NOMO-1 treated with DMSO at 0.1 percent for 48 hours (cell line): ENCODE data around the gene ASRGL1.

ENCODE experiments used
- DNase-seq: peaks from one replicate; lab custom pipeline; 2025; ENCODE audit not compliant: unreplicated experiment; lab: John Stamatoyannopoulos, UW

Gene ASRGL1

DNA sequence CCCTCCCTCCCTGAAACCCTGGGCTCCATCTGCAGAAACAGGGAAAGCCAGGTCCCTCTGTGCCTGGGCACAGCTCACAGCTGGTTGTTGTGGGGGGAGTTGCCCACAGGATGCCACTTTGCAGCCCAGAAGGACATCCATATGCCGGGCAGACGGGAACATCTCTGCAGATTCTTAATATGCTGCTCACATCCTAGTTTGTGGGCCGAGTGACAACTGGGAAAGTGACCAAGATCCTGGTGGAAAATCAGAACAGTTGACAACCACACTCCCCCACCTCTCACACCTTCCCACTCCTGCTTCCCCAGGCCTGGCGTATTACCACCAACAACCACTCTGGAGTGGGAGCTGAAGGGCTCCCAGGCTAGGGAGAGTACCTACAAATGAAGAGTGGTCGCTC, 74.3 kb downstream of the ASRGL1 start:
- DNase-seq = no peak

DNA sequence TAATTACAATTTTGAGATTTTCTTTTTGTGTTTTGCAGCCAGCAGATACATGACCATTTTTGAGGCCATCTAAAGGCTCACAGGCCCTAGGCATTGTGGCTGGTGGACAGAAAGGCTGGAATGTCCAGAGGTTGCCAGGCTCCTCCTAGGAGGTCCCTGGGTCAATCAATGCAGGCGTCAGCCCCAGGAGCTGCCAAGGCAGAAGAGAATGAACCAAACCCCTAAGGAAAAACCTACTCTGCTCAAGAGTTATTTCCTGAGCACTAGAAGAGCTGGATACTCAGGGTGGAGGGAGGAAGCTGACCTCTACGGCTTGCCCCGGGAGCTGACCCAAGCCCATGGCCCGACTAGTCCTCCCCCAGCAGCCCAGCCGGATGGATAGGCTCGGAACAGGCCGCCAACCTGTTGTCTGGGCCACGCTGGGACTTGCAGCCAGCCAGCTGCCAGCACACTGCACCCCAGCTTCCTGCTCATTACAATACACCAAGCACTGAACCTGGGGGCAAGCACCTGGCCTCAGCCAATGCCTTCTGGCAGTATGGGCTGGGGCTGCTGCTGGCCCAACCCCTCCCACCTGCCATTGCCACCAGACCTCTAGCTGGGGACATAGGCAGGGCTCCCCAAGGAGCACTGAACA, 75.9 kb downstream of the ASRGL1 start:
- no peak for DNase-seq

DNA sequence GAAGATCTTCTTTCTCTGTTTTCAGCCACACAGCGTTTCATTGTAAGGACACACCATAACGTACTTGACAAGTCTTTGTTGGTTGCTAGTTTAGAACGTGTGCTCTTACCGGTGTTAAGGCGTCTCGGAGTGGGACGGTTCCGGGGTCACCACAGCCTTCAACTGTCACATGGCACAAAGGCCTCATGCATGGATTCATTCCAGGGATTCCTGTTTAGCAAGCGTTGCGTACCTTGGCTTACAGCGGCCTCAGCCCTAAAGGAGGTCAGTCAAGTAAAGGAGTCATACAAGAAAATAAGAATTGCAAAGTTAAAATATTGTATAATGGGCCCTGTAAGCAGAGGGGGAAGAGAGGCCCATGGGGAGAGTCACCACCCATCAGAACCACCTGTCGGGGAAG, 79.3 kb downstream of the ASRGL1 start:
- DNase-seq = no peak

DNA sequence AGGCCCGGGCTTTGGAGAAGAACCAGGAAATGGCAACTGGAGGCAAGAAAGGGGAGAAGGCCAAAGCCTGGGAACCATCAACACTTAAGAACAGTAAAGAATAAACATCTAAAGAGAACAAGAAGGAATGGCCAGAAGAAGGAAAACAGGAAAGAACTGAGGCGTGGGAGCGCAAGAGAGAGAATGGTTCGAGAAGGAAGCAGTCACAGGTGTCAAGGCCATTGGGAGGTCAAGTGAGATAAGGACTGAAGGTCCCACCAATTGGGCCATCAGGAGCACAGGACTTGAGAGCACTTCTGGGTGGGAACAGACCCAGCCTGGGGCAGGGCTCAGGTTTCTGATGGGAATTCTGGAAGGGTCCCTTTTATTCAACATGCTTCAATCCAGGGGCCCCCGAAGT, 80.9 kb downstream of the ASRGL1 start:
- no peak for DNase-seq

DNA sequence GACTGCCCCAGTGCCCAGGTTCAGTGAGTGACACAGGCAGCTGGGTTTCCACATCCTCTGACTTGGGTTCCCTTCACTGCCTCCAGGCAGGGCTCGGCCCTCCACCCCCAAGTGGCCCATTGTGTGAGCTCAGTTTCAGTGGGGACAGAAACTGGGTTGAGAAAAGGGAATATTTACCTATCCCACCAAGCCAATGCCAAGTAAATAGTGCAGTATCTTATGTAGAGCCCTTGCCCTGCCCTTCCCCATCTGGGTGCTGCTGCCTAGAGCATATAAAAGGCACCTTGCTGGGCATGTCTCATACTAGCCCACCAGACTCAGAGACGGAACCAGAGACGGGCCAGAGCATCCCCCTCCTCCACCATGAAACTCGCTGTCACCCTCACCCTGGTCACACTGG, 81.5 kb downstream of the ASRGL1 start, which contains the start of gene SCGB1A1:
SCGB1A1 (plus strand) TSS at position 301 of the 400 bp plus-strand sequence; CDS start at position 364, 63 bp downstream.
- no peak for DNase-seq

DNA sequence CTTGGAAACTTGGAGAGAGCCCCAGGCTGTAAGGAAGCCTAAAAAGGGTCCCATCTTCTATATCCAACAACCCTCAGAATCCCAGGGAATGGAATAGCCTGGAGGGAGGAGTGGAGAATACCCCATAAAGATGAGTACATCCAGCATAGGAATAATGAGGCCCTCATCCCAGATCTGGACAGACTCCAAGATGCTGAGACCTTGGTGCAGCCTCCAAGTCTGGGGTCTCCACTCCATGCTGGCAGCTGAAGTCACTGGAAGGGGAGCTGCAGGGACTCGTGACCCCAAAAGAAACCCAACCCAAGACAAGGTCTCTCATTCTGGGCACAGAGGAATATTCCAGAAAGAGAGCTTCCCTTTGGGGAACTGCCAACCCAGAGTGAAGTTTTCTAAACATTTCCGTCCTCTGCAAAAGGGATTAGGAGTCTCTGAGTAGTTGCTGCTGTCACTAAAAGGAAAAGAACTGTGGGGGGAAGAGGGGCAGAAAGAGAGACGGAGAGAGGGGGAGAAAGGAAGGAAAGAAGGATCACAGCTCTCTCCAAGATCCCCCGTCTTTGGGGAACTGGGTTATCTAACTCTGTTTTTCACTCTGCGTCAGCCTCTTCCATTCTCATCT, 82.2 kb downstream of the ASRGL1 start:
- no peak for DNase-seq

DNA sequence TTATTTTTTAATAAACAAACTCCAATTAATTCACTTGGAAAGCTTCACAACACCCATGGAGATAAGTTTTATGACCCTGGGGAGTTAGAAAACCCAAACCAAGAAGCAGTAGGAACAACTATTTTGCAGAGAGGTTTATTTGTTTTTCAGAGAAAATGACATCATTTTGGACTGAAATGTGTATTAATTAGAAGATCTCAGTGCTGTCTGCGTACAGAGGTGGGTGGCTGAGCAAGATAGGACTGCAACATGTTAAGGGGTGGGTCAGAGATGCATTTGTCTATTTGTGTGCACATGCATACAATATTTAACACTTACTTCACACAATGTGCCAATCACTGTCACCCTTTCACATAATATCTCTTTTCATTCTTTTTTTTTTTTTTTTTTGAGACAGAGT, 82.7 kb downstream of the ASRGL1 start:
- DNase-seq = no peak

DNA sequence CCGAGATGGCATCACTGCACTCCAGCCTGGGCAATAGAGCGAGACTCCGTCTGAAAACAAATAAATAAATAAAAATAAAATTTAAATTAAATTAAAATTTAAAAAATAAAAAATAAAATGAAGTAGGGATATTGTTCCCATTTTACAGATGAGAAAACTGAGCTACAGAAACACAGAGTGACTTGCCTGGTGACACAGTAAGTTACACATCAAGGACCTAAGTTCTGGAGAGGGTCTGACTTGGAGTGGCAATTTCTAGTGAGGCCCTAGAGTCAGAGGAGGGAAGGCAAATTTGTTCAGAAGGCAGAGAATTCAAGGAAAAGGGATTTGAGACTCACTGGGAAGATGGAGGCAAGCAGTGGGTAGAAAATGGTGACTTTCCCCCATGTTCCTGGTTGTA, 83.6 kb downstream of the ASRGL1 start:
- no peak for DNase-seq

DNA sequence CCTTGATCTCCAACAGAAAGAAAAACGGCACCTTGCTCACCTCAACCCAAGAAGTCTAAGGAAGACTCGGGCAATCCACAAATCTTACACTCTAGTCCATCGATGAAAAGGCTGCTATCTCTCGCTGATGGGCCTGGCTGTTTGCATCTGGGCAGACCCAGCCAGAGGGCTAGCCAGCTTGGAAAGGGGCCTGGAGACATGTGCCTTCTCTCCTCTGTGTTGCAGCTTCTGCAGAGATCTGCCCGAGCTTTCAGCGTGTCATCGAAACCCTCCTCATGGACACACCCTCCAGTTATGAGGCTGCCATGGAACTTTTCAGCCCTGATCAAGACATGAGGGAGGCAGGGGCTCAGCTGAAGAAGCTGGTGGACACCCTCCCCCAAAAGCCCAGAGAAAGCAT, 84.7 kb downstream of the ASRGL1 start:
- no peak for DNase-seq

DNA sequence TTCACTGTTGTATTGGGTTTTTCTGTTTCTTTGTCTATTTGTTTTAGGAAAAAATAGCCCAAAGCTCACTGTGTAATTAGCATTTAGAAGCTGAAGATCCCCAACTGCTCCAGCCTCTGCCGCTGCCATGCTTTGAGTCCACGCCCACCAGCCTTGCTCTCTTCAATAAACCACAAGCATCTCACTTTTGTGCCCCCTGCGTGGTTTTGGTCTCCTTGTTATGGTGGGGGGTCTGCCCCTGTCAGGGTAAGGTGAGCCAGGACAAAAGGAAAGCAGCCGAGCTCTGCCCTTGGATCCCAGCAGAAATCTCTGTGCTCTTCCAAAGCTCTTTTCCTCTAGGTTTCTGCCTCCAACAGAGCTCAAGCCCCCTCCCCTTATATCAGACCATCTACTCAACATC, 85.8 kb downstream of the ASRGL1 start:
- no peak for DNase-seq

DNA sequence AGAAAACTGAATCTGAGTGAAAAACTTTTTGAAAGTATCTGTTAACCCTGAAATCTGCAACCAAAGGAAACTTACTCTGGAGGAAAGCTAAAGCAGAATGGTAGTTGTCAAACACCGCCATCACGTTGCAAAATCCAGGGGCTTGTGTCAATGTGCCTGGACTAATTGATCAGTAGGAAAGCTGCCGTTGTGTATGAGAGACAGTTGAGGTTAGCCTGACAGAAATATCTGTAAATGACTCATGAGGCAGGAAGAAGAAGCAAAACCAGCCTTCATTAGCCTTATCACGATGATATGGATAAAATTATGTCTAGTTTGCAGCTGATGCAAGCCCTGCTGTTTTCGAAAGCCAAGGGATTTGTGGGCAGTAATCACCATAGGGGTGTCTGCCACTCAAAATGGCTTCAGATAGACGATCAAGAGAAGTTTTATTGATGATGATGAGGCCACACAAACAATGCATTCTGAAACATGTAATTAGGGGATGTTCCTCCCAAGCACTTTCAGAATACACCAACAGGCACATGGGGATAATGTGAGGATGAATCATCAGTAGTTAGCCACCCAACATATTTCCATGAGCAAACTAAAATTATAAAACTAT, 90.5 kb downstream of the ASRGL1 start:
- peak; percentile 98 for DNase-seq

DNA sequence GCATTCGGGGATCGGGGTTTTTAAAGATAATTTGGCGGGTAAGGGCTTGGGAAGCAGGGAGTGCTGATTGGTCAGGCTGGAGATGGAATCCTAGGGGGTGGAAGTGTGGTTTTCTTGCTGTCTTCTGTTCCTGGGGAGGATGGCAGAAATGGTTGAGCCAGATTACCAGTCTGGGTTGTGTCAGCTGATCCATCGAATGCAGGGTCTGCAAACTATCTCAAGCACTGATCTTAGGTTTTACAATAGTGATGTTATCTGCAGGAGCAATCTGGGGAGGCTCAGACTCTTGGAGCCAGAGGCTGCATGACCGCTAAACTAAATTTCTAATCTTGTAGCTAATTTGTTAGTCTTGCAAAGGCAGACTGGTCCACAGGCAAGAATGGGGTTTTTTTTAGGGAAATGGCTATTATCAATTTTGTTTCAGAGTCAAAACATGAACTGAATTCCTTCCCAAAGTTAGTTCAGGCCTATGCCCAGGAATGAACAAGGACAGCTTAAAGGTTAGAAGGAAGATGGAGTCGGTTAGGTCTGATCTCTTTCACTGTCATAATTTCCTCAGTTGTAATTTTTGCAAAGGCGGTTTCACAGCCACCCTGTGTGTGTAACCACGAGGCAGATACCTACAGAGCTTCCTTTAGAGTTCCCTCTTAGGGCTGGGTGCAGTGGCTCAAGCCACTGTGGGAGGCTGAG, 91.8 kb downstream of the ASRGL1 start:
- no peak for DNase-seq

DNA sequence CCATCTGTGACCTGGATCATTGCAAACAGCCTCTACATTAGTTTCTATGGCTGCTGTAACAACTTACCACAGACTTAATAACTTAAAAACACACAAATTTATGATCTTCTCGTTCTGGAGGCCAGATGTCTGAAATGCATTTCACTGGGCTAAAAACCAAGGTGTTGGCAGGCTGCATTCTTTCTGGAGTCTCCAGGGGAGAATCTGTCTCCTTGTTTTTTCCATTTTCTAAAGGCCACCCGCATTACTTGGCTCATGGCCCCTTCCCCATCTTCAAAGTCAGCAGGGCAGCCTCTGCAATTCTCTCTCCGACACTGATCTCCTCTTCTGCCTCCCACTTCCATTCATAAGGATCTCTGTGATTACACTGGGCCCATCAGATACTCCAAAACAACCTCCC, 93.2 kb downstream of the ASRGL1 start:
- no peak for DNase-seq

DNA sequence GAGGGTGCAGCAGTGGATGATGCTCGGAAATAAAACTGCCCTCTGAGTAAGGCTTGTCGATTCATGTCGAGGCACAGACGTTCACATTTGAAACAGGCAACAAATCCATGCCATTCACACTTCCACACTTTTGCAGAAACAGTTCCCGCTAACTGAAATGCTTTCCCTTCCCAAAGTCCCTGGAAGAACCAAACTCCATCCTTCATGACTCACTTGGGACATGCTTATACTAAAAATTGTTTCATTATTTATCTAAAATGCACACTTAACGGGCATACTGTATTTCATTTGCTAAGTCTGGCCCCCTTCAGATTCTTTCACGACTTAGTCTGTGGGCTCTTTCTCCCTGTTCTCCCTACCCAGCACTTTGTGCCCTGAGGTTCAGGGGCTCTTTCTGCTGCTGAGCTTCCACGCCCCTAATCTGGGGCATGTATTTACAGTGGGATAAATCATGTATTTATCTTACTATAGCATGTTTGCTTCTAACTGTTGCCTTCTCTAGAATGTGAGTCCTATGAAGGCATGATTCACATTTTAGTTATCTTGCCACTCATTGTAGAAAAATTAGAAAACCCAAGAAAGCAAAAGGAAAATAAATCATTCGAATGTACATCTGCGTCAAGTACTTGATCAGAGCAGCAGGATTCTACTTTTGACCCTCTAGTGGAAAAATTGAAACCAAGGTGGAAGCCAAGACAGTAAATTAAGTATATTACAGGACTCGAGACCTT, 94.1 kb downstream of the ASRGL1 start:
- DNase-seq = no peak

DNA sequence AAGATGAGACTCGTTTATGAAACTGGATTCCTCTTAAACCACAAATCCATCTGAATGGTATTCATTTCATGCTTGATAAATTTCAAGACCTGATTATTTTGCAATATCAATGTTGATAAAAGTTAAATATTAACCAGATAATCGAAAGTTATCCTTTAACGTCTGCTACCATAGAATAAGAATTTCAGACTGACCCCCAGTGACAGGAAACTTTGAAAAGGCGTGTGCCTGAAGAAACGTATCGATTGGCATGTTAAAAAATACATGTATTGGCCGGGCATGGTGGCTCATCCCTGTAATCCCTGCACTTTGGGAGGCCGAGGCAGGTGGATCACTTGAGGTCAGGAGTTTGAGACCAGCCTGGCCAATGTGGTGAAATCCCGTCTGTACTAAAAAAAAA, 95.4 kb downstream of the ASRGL1 start:
- DNase-seq = no peak

DNA sequence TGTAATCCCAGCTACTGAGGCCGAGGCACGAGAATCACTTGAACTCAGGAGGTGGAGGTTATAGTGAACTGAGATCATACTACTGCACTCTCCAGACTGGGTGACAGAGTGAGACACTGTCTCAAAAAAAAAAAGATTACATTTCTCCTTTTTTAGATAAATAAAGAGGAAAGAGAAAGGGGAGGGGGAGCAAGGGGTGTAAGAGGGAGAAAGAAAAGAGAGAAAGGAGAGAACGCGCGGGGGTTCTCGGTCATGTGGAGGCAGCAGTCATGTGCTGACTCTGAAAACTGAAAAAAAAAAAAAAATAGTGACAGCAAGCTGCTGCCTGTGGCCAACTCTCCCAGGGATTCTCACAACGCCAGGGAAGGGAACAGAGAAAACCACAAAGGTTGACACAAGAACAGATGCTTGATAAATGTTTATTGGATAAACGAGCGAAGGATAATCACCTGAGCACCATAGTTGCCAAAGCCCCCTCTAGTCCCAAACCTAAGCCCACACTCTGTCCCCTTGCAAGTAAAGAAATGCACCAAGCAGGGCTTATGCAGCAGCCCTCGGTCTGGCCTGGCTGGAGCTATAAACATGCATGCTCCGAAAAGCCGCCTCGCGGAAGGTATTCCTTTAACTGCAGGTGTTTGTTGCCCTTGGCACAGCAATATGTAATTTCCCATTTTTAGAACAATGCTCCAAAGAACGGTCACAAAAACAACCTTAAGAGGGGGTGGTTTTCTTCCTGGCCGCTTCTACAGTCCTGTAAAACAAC, 96.1 kb downstream of the ASRGL1 start:
- DNase-seq = peak; percentile 17

DNA sequence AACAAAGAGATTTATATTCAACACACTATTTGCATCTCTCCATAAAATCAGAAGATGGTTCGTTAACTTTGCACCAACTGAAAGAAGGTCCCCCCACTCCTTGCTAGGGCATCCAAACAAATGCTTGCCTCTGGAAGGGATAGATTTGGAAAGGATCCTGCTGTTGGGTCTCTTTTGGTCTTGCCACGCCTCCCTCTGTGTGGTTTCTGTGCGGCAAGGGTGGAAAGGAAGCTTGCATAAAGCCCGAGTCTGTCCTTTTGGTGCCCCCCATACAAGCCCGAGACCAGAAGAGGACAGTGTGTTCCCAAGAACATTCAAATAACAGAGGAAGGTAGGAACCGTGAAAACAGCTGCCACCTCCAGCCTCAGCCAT, 96.6 kb downstream of the ASRGL1 start:
- peak; percentile 65 for DNase-seq

DNA sequence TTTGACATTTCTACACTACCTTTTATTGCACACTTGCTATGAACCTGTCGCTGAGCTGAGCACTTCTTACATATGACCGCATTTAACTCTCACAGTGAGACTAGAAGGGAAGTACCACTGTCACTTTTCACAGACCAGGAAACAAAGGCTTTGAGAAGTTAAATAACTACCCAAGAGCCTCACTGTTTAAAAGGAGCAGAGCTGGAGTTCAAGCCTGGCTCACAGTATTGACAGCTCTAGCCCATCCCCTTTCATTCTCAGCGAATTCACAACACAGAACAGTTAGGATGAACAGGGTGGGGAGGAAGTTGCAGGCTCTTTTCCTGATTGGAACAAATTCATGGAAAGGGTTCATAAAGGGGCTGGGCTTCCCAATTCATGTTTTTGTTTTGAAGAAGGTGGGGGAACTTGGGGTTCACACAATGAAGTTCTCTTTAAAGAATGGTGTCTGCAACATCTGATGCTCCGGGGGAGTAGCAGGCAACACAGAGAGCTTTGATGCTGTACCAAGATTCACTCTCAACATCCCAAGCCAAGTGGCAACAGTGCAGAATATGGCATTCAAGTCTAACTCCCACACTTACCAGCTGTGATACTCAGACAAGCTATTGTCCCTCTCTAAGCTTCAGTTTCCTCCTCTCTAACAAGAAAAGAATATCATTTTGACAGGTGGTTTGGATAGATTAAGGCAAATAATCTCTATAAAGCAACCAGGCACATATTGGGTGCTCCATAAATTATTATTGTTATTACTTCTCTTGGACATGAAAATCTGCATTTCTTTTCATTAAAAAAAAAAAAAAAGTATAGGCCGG, 98.8 kb downstream of the ASRGL1 start:
- peak; percentile 88 for DNase-seq

DNA sequence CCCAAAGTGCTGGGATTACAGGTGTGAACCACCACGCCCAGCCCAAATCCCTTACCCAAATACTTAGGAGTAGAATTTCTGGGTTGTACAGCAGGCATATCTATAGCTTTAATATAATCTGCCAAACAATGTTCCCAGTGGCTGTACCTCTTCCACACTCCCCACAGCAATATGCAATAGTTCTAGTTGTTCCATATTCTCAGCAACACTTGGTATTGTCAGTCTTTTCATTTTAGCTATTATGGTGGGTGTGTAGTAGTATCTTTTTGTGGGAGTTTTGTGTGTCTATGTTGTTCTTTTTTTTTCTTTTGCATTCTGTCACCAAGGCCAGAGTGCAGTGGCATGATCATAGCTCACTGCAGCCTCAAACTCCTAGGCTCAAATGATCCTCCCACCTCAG, 100.4 kb downstream of the ASRGL1 start:
- DNase-seq = no peak

DNA sequence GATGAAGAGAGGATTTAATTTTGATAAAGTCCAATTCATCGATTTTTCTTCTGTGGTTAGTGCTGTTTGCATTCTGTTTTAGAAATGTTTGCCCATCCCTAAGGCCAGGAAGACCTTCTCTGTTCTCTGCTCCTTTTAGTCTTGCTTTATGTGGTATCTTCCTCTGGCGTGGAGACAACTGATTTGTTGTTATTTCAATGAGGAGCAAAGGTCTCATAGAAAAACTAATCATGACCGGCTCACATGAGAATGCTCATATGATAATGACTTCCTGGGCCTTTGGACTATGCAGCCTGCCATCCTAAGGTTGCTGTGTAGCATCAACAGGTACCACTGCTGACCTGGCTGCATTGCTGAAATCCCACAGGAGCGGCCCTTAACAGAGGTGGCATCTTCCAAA, 101.4 kb downstream of the ASRGL1 start:
- DNase-seq = no peak
